Measurements from ENCODE around the gene GJA1.
"Not testable (repeated sequence)": the region's sequence is repeated elsewhere in the genome, so short reads cannot be mapped to it uniquely, and the experiment has no call there.

The GJA1 gene

GRCh38 chr6:121435444-121436069 lies at the start of gene GJA1:
Gene GJA1 (plus strand): TSS chr6:121435646. CDS start chr6:121446848, 11,202 bp downstream.
- DNase-seq (ENCODE audit: low spot score): peak; percentile 84

- DNase-seq (ENCODE audit: low spot score): not testable (repeated sequence)
Observed at GRCh38 chr6:121386551-121386950, 48.9 kb upstream of the GJA1 start.

GRCh38 chr6:121389419-121389818 lies 46.0 kb upstream of the GJA1 start:
- no peak for DNase-seq (ENCODE audit: low spot score)

GRCh38 chr6:121393731-121394505 lies 41.5 kb upstream of the GJA1 start:
- DNase-seq (ENCODE audit: low spot score): no peak

- no peak for DNase-seq (ENCODE audit: low spot score)
Observed at GRCh38 chr6:121395736-121396135, 39.7 kb upstream of the GJA1 start.

- DNase-seq (ENCODE audit: low spot score): not testable (repeated sequence)
Observed at GRCh38 chr6:121397188-121397587, 38.3 kb upstream of the GJA1 start.

- no peak for DNase-seq (ENCODE audit: low spot score)
Observed at GRCh38 chr6:121398127-121398526, 37.3 kb upstream of the GJA1 start.

GRCh38 chr6:121399966-121400365 lies 35.5 kb upstream of the GJA1 start:
- DNase-seq (ENCODE audit: low spot score): no peak

- DNase-seq (ENCODE audit: low spot score): no peak
Observed at GRCh38 chr6:121403964-121404363, 31.5 kb upstream of the GJA1 start.

GRCh38 chr6:121405306-121405705 lies 30.1 kb upstream of the GJA1 start:
- DNase-seq (ENCODE audit: low spot score): no peak

GRCh38 chr6:121408321-121408720 lies 27.1 kb upstream of the GJA1 start:
- no peak for DNase-seq (ENCODE audit: low spot score)

- peak; percentile 24 for DNase-seq (ENCODE audit: low spot score)
Observed at GRCh38 chr6:121413879-121414278, 21.6 kb upstream of the GJA1 start.

- no peak for DNase-seq (ENCODE audit: low spot score)
Observed at GRCh38 chr6:121418346-121418745, 17.1 kb upstream of the GJA1 start.

GRCh38 chr6:121426686-121427085 lies 8.8 kb upstream of the GJA1 start:
- DNase-seq (ENCODE audit: low spot score): no peak

GRCh38 chr6:121428872-121429756 lies 6.3 kb upstream of the GJA1 start:
- DNase-seq (ENCODE audit: low spot score): no peak

GRCh38 chr6:121430514-121431460 lies 4.7 kb upstream of the GJA1 start:
- peak; percentile 67 for DNase-seq (ENCODE audit: low spot score)

GRCh38 chr6:121431776-121432175 lies 3.7 kb upstream of the GJA1 start:
- DNase-seq (ENCODE audit: low spot score): not testable (repeated sequence)

GRCh38 chr6:121434037-121434770 lies 1.2 kb upstream of the GJA1 start:
- DNase-seq (ENCODE audit: low spot score): no peak

- no peak for DNase-seq (ENCODE audit: low spot score)
Observed at GRCh38 chr6:121436274-121436857, 920 bp downstream of the GJA1 start.

Data from GM03348 (cell line).